Motor neuron (in vitro differentiated cells): ENCODE results near the gene GGT6. TPM values are rescaled to one million over a fixed set of nuclear protein-coding genes. Genes with fewer than 3 reads are reported as not detected.

Experiments used
- ATAC-seq, 8 experiments: fragments of 200-7000 bp; cut with Tn5 transposase; replicated peaks in 6 of 8; 2 replicates each; pipeline ENCODE4 v1.8.0; 2021; ENCODE audit warnings: mild to moderate bottlenecking in 8 of 8, moderate library complexity in 8 of 8
- H3K27ac ChIP-seq, 2 donors: fragments of 250-450 bp; sonication (Bioruptor Pico); 2 replicates each; pipeline ENCODE4 v1.9.0; 2021; ENCODE audit warnings: antibody characterized with exemption in 2 of 2, mild to moderate bottlenecking in 2 of 2, moderate library complexity in 1 of 2
- H3K4me1 ChIP-seq, 2 donors: fragments of 250-450 bp; sonication (Bioruptor Pico); replicated peaks in 1 of 2; 2 replicates each; pipeline ENCODE4 v1.6.1; 2021; ENCODE audit warnings: antibody characterized with exemption in 2 of 2, mild to moderate bottlenecking in 2 of 2, moderate library complexity in 1 of 2
- H3K4me3 ChIP-seq, 5 donors: fragments of 250-450 bp; sonication (Bioruptor Pico); 2 replicates each; pipeline ENCODE4 v1.9.0; 2021; ENCODE audit warnings: antibody characterized with exemption in 5 of 5, mild to moderate bottlenecking in 5 of 5, moderate library complexity in 4 of 5
- WGBS, 10 experiments: fragments of 450-650 bp; shearing (Covaris generic); methylation state at CpG; one replicate each; pipeline ENCODE4 v1.0.0; 2022; 5-methylcytosine and 5-hydroxymethylcytosine counted together
- in situ Hi-C, 9 experiments: fragments of 400-800 bp; cut with MboI; loops; one replicate each; pipeline ENCODE4 v1.15.0; 2021; ENCODE audit warnings: low sequenced_read_pairs in 9 of 9, low pct_unique_long_range_greater_than_20kb in 2 of 9; ENCODE audit not compliant: unreplicated experiment in 9 of 9
- total RNA-seq, 8 experiments: library from RNA; unstranded; fragments of 300-600 nt; gene quantifications; 2 replicates each; pipeline versions ENCODE4 v1.2.3 to v1.2.4, GENCODE V29; 2022

GGT6 gene
- total RNA-seq, 8 experiments from 2014 or later, result 0.13 to 1.00 (median 0.20) TPM; not detected in 1

GRCh38 chr17:4527566-4528125, 32.7 kb downstream of the GGT6 start:
- WGBS, 10 experiments, result 8 to 62% (median 31%) methylated on average over 2 to 10 of the region's 12 CpGs
- in situ Hi-C loops, result no loop called here
- ATAC-seq, result peak in 2 of 8 experiments; percentile 17 to 66
- Histone ChIP-seq H3K27ac (no peak overlapping the region), H3K4me1 (peaks cover 6 to 7% of the 10 kb centered on the region in 2 donors), H3K4me3 (no peak overlapping the region)

DNA sequence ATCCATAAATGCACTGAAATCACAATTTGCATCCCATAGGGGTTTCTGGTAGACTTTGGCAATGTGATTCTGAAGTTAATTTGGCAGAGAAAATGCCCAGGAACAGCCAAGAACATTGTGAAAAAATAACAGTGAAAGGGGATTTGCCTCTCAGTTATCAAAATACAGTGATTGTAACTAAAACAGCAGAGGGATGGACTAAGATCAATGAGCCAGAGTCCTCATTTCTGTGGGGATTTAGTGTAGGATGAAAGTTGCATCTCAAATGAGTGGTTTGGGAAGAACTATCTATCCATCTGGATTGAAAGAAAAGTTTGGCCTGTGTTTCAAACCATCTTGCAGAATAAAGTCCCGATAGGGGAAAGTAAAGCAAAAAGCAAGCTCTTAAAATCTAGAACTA, 33.2 kb downstream of the GGT6 start:
- Histone ChIP-seq H3K27ac (no peak overlapping the region), H3K4me1 (peaks cover 11 to 12% of the 10 kb centered on the region in 2 donors), H3K4me3 (no peak overlapping the region)
- no peak for ATAC-seq
- WGBS, 10 experiments, result 0 to 80% (median 55%) methylated on average over 1 of the region's 1 CpG; no CpG with 5 or more reads in 1 of the 10 experiments
- in situ Hi-C loops, result no loop called here

DNA sequence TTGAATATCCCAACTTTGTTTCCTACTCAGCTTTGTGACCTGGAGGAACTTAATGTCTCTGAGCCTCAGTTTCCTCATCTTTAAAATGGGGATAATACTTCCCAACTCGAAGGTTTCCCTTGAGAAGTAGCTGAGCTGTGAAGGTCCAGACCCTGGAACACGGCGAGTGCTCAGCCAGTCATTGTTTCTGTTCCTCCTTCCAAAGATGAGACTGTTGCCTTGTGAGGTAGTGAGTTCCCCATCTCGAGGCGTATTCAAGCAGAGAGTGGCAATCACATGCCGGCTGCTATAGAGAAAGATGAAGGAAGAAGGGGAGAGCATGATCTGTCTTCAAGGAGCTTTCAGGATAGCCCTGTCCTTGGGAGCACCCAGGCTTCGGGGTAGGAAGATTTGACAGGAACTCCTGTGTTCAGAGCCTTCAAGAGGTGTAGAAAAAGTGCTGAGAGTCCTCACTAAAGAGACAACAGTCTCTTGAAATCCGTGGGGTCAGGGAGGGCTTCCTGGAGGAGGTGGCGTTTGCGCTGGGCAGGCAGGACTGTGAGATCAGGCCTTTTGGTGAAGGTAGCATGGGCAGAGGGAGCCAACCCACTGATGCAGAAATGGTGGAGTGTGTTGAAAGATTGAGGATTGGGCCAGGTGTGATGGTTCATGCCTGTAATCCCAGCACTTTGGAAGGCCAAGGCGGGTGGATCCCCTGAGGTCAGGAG, 34.5 kb downstream of the GGT6 start:
- WGBS, 10 experiments, result 48 to 100% (median 72%) methylated on average over 3 to 11 of the region's 11 CpGs; no CpG with 5 or more reads in 1 of the 10 experiments
- in situ Hi-C loops, result no loop called here
- Histone ChIP-seq H3K27ac (no peak overlapping the region), H3K4me3 (no peak overlapping the region), H3K4me1 (peaks cover 17 to 21% of the 10 kb centered on the region in 2 donors)
- ATAC-seq, result no peak

DNA sequence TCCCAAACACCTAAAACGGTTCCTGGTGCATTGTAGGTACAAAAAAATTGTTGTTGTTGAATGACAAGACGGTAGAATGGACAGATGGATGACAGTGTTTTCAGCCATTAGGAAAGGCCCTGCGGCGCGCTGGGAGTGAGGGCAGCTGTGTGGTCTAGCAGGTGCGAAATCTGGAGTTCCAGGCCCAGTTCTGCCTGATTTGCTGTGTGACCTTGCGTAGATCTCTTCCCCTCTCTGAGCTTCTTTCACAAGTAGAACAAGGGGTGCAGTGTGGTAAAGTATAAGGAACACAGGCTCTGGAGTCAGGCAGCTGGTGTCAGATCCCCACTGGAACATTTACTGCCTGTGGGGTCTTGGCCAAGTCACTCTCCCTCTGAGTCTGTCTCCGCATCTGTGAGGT, 36.4 kb downstream of the GGT6 start:
- Histone ChIP-seq H3K27ac (no peak overlapping the region), H3K4me3 (no peak overlapping the region), H3K4me1 (peaks cover 35 to 40% of the 10 kb centered on the region in 2 donors)
- 17 to 84% (median 65%) methylated on average over 1 to 7 of the region's 8 CpGs; no CpG with 5 or more reads in 2 of the 10 experiments for WGBS, 10 experiments
- no peak for ATAC-seq
- in situ Hi-C loops, result no loop called here

DNA sequence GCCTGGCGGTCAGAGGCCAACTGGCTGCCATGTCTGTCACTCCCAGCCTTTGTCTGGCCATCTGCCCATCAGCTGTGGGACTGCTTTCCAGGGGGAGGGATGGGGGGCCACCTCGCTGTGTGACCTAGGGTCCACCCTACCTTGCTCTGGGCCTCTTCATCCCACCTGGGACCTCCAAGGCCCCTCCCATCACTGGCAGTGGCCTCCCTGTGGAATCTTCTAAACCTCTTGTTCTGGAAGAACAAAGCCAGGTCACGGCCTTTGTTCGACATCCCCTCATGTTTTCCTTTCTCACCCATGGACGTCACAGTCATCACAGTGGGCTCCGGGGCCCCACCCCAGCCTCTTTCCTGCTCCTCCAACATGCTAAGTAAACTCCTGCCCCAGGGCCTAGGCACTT, 37.7 kb downstream of the GGT6 start:
- Histone ChIP-seq H3K27ac (peak overlapping the region; percentile 23 to 40), H3K4me1 (peaks cover 35 to 40% of the 10 kb centered on the region in 2 donors), H3K4me3 (no peak overlapping the region)
- WGBS, 10 experiments, result 0 to 100% (median 61%) methylated on average over 1 to 5 of the region's 6 CpGs; no CpG with 5 or more reads in 6 of the 10 experiments
- in situ Hi-C loops, result no loop called here
- no peak for ATAC-seq

DNA sequence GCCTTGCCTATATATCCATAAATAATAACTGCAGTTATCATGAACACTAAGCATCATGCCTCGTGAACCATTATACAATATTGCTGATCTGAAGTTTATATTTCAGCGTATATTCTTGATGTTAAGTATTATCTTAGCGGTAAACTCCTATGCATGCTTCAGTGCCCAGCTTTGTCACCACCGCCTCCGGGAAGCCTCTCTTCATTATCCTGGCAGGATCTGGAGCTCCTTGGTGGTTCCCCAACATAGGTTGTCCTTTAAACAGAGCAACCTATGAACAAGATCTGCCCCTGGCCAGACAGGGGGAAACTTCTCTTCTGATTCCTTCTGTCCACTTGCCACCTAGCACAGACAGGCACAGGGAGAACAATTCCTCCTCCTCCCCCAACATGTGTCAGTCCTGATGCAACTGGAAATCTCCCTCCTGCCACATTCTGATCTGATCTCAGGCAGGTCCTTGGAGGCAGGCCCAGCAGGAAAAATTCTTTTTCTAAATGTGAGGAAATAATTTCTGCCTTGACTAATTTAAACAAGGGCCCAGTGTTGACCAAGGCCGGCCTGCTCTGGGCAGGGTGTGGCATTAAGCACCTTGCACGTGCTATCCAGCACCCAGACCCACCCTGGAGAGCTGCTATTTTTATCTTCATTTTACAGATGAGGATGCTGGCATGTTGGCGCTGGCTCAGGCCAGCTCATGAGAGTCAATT, 39.3 kb downstream of the GGT6 start:
- in situ Hi-C loops, result no loop called here
- peak; percentile 15 to 35 (median 24) for ATAC-seq
- Histone ChIP-seq H3K4me1 (peaks cover 35 to 40% of the 10 kb centered on the region in 2 donors), H3K27ac (peak overlapping the region in 1 of 2 donors; percentile 41), H3K4me3 (no peak overlapping the region)
- WGBS, 10 experiments, result 80 to 100% (median 90%) methylated on average over 1 to 7 of the region's 8 CpGs; no CpG with 5 or more reads in 1 of the 10 experiments

DNA sequence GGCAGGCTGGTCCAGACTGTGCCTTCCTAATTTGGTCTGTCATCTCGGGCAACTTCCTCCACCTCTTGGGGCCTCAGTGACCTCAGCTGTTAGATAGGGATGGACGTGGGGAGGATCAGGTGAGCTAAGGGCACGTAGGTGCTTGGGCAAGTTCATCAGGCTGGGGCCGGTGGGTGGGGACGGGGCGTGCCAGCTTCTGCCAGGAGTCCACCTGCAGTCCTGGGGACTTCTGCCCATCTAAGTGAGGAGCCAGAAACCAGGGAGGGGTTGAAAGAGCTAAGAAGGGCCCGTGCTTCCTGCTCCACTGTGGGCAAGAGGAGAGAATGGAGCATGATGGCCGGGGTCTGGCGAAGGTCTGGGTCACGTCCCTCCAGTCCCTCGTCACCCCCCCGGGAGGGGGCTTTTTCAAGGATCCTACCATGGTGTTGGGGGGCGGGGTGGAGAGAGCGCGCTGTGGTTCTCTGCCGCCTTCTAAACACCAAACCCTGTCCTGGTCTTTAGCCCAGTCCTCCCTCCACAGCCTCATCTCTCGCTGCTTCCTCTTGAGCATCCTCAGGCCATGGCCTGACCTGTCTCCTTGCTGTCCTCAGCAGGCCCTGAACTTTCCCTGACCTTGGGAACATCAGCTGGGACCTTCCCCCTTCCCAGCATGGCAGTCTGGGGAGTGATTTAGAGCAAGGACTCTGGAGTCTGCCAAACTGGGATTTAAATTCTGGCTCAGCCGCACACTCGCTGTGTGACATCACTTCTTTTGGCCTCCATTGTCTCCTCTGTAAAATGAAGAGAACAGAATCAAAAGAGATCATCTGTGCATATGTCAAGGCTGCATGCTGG, 40.1 kb downstream of the GGT6 start:
- in situ Hi-C loops, result no loop called here
- WGBS, 10 experiments, result 45 to 90% (median 73%) methylated on average over 2 to 4 of the region's 19 CpGs; no CpG with 5 or more reads in 3 of the 10 experiments

DNA sequence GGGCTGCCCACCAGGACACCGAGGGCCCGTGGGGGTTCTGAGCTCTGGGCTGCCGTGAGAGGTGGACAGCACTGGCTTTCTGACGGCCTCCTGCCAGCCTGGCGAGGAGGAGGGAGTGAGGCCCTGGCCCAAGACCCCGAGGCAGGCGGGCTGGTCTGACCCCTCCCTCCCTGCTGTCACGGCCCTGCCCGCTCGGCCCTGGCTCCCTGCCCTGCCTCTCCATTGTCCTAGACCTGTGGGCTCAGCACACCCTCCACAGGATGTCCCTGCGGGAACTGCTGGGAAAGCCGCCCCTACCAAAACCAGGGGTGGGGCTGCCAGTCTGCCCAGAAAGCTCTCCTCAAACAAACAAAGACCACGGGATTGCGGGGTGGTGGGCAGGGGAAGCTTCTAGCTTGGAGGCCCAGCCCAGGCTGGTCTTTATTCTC, 41.0 kb downstream of the GGT6 start:
- Histone ChIP-seq H3K4me3 (no peak overlapping the region), H3K4me1 (peaks cover 40% of the 10 kb centered on the region in 2 donors), H3K27ac (peak overlapping the region in 1 of 2 donors; percentile 30)
- in situ Hi-C loops, result no loop called here
- no CpG with 5 or more reads among the region's 14 CpGs for WGBS, 10 experiments
- ATAC-seq, result peak; percentile 50 to 80 (median 68)

More for the DNA sequence above, 40.1 kb downstream of the GGT6 start:
- Histone ChIP-seq H3K4me3 (no peak overlapping the region), H3K4me1 (peaks cover 35 to 40% of the 10 kb centered on the region in 2 donors), H3K27ac (peak overlapping the region in 1 of 2 donors; percentile 33)
- ATAC-seq, result peak in 4 of 8 experiments; percentile 7 to 27 (median 24)

- peak in 5 of 8 experiments; percentile 2 to 35 (median 8) for ATAC-seq
- 80 to 100% (median 100%) methylated on average over 1 to 2 of the region's 10 CpGs; no CpG with 5 or more reads in 7 of the 10 experiments for WGBS, 10 experiments
- in situ Hi-C loops, result no loop called here
Measured at GRCh38 chr17:4518901-4519300, 41.5 kb downstream of the GGT6 start.

GRCh38 chr17:4516735-4517134, 43.6 kb downstream of the GGT6 start:
- no peak overlapping the region for H3K27ac ChIP-seq
- in situ Hi-C loops, result no loop called here
- ATAC-seq, result no peak

More at GRCh38 chr17:4518901-4519300, 41.5 kb downstream of the GGT6 start:
- peaks cover 40% of the 10 kb centered on the region in 2 donors for H3K4me1 ChIP-seq
- H3K27ac ChIP-seq, result peak overlapping the region in 1 of 2 donors; percentile 30
- H3K4me3 ChIP-seq, result no peak overlapping the region

DNA sequence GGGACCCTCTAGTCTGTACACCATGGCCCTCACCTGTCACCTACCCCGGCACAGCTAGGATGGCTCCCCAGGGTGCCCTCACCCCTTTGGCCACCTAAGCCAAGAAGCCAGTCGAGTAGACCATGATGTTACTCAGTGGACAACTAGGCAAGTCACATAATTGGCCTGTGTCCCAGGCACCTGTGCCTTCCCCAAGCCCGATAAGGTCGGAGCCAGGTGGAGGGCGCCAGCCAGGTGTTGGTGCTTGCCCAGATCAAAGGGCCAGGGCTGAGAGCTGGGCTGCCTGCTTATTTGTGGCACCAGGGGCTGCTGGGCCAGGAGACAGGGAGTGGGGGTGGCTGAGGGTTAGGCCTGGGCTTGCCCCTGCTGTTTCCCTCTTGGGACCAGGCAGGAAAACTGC, 44.9 kb downstream of the GGT6 start:
- Histone ChIP-seq H3K27ac (no peak overlapping the region), H3K4me3 (no peak overlapping the region), H3K4me1 (peaks cover 15 to 23% of the 10 kb centered on the region in 2 donors)
- in situ Hi-C loops, result no loop called here
- 80 to 100% (median 100%) methylated on average over 1 to 2 of the region's 5 CpGs; no CpG with 5 or more reads in 7 of the 10 experiments for WGBS, 10 experiments
- ATAC-seq, result no peak

More at GRCh38 chr17:4516735-4517134, 43.6 kb downstream of the GGT6 start:
- WGBS, 10 experiments, result 35 to 100% (median 86%) methylated on average over 3 to 10 of the region's 11 CpGs; no CpG with 5 or more reads in 1 of the 10 experiments
- Histone ChIP-seq H3K4me1 (peaks cover 26 to 32% of the 10 kb centered on the region in 2 donors), H3K4me3 (no peak overlapping the region)

DNA sequence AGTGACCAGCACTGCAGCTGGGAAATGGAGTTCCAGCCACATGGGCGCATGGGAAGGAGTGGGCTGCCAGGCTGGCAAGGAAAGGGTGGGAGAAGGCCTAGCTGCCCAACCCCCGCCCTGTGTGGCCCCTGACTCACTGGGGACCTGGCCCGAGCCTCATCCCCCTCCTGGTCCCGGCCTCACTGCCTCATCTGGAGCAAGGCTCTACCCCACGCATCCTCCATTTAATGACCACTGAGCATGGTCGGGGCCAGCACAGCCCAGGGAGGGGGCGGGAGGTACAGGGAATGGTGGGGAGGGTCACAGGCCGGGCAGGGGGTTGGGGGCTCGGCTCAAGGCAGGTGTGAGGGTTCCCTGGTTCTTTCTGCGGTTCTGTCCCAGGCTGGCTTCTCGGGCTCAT, 45.6 kb downstream of the GGT6 start:
- no peak overlapping the region for H3K27ac ChIP-seq
- ATAC-seq, result no peak

More for the DNA sequence above, 45.6 kb downstream of the GGT6 start:
- no peak overlapping the region for H3K4me3 ChIP-seq
- 83 to 100% methylated on average over 1 of the region's 11 CpGs; no CpG with 5 or more reads in 8 of the 10 experiments for WGBS, 10 experiments
- in situ Hi-C loops, result no loop called here
- H3K4me1 ChIP-seq, result peaks cover 8 to 16% of the 10 kb centered on the region in 2 donors
